ENCODE results near the gene ISG20. TPM values are rescaled to one million over a fixed set of nuclear protein-coding genes. Genes with fewer than 3 reads are reported as not detected.

ISG20 gene
- total RNA-seq (2021; ENCODE audit: unreplicated experiment) (14.9 TPM), Bru-seq, nascent RNA (percentile 50 among the genes with signal in this experiment), BruChase-seq, experiment 1, labeled RNA remaining after a 2-hour chase (percentile 52 among the genes with signal in this experiment), BruChase-seq, experiment 2, labeled RNA remaining after a 6-hour chase (percentile 48 among the genes with signal in this experiment)
- polyA plus RNA-seq (2012; ENCODE audit: insufficient read length), result 14.9 TPM
- long read RNA-seq, transcript ISG20-201 (4 exons, 1,856 nt), result major isoform, 8 of 10 reads
- long read RNA-seq, partial matches to known transcripts, result 1 of 10 reads
- long read RNA-seq, other reads (novel, unspliced or antisense), result 1 of 10 reads

DNA sequence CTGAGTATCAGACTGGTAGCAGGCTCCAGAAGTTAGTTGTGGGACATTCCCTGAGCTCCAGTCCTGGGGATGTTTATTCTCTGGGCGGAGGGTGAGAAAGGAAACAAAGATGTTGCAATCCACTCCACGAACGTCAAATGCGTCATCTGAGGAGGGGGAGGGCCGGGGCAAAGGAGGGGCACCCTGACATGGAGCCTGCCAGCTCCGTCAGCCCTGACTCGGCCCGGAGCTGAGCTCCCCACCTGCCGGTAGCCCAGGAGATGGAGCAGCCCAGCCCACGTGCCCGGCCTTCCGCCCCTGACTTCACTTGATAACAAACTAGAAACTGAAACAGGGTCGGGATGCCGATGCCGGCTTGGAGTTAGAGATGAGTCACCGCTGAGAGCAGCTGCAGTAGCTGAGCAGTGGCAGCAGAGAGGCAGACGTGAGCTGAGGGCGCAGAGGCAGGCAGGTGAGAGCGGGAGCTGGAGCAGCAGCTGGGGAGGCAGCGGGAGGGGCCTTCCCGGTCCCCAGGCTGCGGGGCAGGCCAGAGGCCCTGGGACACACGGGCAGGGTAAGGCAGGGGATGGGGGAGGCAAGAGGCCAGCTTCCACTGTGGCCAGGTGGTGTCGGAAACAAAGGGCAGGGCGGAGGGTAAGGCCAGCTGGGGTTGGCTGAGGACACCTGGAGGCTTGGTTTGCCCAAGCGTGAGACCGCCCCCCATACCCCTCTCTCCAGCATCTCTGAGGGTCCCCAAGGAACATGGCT is at the start of gene ISG20:
ISG20 (plus strand) TSS at position 391 of the 747 bp plus-strand sequence; CDS start at position 742, 351 bp downstream.
- ChIA-PET CTCF (interaction anchor here (0.6 kb wide), 2 partner anchors 30 to 259 kb away, joined by 6 to 8 read pairs; no protein-coding TSS in a partner anchor), POLR2A (interaction anchor here (0.9 to 1.0 kb wide), 2 partner anchors 11 to 17 kb away, joined by 3 to 4 read pairs; no protein-coding TSS in a partner anchor)
- H3K9me3 ChIP-seq (ENCODE audit: control insufficient read depth, insufficient read depth, low read depth, low read length), result no peaks in the 10 kb centered on the region
- no peaks in the 10 kb centered on the region for H3K27me3 ChIP-seq (ENCODE audit: control insufficient read depth, insufficient read depth, low read length)
- BruUV-seq (replicated peaks), result no TSS peak
- ATAC-seq (peak; percentile 86), DNase-seq (ENCODE audit: low read depth, low spot score) (peak; percentile 96)
- H3K4me3 ChIP-seq (ENCODE audit: low read depth in 2 of 2, low read length in 2 of 2), result peak within 1 kb of the TSS; percentile 43 to 48
- intact Hi-C loops (cut with micrococcal nuclease; ENCODE audit: unreplicated experiment), result no loop called here
- TF ChIP-seq SIN3A (IDR thresholded peaks at IDR 0.05; ENCODE audit: borderline replicate concordance, insufficient read depth, low read depth, low read length), result peak; percentile 90; the same call in 1 of the 2 replicates
- no peak for TF ChIP-seq TCF7L2 (IDR thresholded peaks at IDR 0.05; ENCODE audit: low read depth, low read length)
- peak; percentile 57; the same call in 1 of the 2 replicates for TF ChIP-seq POLR2AphosphoS5 (IDR thresholded peaks at IDR 0.05; ENCODE audit: low read depth, low read length)
- H3K27ac ChIP-seq (ENCODE audit: low read length), result peak within 1 kb of the TSS; percentile 78
- H3K4me1 ChIP-seq (ENCODE audit: control insufficient read depth, insufficient read depth, low read length), result peaks cover 28% of the 10 kb centered on the region
- in situ Hi-C loops (cut with HindIII; ENCODE audit: low pct_unique_long_range_greater_than_20kb, low sequenced_read_pairs), result no loop called here
- peaks cover 2% of the 10 kb centered on the region; the same call in 1 of the 2 replicates for H3K36me3 ChIP-seq (ENCODE audit: control insufficient read depth, insufficient read depth, low read length)

DNA sequence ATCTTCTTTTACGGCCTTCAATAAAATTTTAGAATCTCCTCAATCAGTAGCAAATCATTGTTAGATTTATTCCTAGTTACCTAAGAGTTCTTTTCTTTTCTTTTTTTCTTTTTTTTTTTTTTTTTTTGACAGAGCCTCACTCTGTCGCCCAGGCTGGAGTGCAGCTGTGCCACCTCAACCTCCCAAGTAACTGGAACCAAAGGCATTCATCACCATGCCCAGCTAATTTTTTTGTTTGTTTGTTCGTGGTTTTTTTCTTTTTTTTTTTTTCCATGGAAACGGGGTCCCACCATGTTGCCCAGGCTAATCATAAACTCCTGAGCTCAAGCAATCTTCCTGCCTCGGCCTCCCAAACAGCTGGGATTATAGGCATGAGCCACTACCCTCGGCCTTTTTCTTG is 48.1 kb upstream of the ISG20 start:
- Histone ChIP-seq H3K36me3 (ENCODE audit: control insufficient read depth, insufficient read depth, low read length) (no peaks in the 10 kb centered on the region), H3K27me3 (ENCODE audit: control insufficient read depth, insufficient read depth, low read length) (peaks cover 8% of the 10 kb centered on the region; the same call in 1 of the 2 replicates), H3K4me1 (ENCODE audit: control insufficient read depth, insufficient read depth, low read length) (no peaks in the 10 kb centered on the region), H3K9me3 (ENCODE audit: control insufficient read depth, insufficient read depth, low read depth, low read length) (no peaks in the 10 kb centered on the region), H3K27ac (ENCODE audit: low read length) (no peak overlapping the region), H3K4me3 (ENCODE audit: low read depth in 2 of 2, low read length in 2 of 2) (no peak overlapping the region)
- in situ Hi-C loops (cut with HindIII; ENCODE audit: low pct_unique_long_range_greater_than_20kb, low sequenced_read_pairs), result no loop called here
- intact Hi-C loops (cut with micrococcal nuclease; ENCODE audit: unreplicated experiment), result no loop called here
- CTCF ChIA-PET, result no interaction called here
- no peak for ATAC-seq
- POLR2A ChIA-PET, result no interaction called here
- TF ChIP-seq POLR2AphosphoS5 (IDR thresholded peaks at IDR 0.05; ENCODE audit: low read depth, low read length), result no peak
- no peak for TF ChIP-seq SIN3A (IDR thresholded peaks at IDR 0.05; ENCODE audit: borderline replicate concordance, insufficient read depth, low read depth, low read length)
- TF ChIP-seq TCF7L2 (IDR thresholded peaks at IDR 0.05; ENCODE audit: low read depth, low read length), result no peak
- TF ChIP-seq, protein P1, sequence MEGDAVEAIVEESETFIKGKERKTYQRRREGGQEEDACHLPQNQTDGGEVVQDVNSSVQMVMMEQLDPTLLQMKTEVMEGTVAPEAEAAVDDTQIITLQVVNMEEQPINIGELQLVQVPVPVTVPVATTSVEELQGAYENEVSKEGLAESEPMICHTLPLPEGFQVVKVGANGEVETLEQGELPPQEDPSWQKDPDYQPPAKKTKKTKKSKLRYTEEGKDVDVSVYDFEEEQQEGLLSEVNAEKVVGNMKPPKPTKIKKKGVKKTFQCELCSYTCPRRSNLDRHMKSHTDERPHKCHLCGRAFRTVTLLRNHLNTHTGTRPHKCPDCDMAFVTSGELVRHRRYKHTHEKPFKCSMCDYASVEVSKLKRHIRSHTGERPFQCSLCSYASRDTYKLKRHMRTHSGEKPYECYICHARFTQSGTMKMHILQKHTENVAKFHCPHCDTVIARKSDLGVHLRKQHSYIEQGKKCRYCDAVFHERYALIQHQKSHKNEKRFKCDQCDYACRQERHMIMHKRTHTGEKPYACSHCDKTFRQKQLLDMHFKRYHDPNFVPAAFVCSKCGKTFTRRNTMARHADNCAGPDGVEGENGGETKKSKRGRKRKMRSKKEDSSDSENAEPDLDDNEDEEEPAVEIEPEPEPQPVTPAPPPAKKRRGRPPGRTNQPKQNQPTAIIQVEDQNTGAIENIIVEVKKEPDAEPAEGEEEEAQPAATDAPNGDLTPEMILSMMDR (IDR thresholded peaks at IDR 0.05), result no peak
- TF ChIP-seq, protein P2, sequence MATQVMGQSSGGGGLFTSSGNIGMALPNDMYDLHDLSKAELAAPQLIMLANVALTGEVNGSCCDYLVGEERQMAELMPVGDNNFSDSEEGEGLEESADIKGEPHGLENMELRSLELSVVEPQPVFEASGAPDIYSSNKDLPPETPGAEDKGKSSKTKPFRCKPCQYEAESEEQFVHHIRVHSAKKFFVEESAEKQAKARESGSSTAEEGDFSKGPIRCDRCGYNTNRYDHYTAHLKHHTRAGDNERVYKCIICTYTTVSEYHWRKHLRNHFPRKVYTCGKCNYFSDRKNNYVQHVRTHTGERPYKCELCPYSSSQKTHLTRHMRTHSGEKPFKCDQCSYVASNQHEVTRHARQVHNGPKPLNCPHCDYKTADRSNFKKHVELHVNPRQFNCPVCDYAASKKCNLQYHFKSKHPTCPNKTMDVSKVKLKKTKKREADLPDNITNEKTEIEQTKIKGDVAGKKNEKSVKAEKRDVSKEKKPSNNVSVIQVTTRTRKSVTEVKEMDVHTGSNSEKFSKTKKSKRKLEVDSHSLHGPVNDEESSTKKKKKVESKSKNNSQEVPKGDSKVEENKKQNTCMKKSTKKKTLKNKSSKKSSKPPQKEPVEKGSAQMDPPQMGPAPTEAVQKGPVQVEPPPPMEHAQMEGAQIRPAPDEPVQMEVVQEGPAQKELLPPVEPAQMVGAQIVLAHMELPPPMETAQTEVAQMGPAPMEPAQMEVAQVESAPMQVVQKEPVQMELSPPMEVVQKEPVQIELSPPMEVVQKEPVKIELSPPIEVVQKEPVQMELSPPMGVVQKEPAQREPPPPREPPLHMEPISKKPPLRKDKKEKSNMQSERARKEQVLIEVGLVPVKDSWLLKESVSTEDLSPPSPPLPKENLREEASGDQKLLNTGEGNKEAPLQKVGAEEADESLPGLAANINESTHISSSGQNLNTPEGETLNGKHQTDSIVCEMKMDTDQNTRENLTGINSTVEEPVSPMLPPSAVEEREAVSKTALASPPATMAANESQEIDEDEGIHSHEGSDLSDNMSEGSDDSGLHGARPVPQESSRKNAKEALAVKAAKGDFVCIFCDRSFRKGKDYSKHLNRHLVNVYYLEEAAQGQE (IDR thresholded peaks at IDR 0.05; ENCODE audit: insufficient read depth in 1 of 2, low read depth in 2 of 2, low read length in 1 of 2), result no peak
- no TSS peak for BruUV-seq (replicated peaks)
- DNase-seq (ENCODE audit: low read depth, low spot score), result no peak
